HG02938 (cell line): ENCODE data around the gene NPAS2.

Source experiments
- ATAC-seq: cut with Tn5 transposase; IDR thresholded peaks from one replicate; pipeline ENCODE4 v1.9.1; 2021; ENCODE audit warnings: mild to moderate bottlenecking, moderate library complexity; ENCODE audit not compliant: unreplicated experiment

The NPAS2 gene

GRCh38 chr2:101037161-101037755 lies 217.3 kb downstream of the NPAS2 start:
- no peak for ATAC-seq

GRCh38 chr2:101038455-101039255 lies 218.7 kb downstream of the NPAS2 start:
- no peak for ATAC-seq

- ATAC-seq, result no peak
Measured at GRCh38 chr2:101040072-101040471, 220.1 kb downstream of the NPAS2 start.

- no peak for ATAC-seq
Measured at GRCh38 chr2:101040761-101041160, 220.8 kb downstream of the NPAS2 start.

GRCh38 chr2:101041413-101041812 lies 221.5 kb downstream of the NPAS2 start:
- ATAC-seq, result no peak

- no peak for ATAC-seq
Measured at GRCh38 chr2:101045330-101045729, 225.4 kb downstream of the NPAS2 start.
